GM10847 (cell line): ENCODE results near the gene GASK1B.

Experiments
- POLR2A ChIP-seq: IDR thresholded peaks from 2 replicates; pipeline ENCODE4 v1.6.1; 2011; ENCODE audit not compliant: insufficient read length; ENCODE audit errors: extremely low read depth

The GASK1B gene

DNA sequence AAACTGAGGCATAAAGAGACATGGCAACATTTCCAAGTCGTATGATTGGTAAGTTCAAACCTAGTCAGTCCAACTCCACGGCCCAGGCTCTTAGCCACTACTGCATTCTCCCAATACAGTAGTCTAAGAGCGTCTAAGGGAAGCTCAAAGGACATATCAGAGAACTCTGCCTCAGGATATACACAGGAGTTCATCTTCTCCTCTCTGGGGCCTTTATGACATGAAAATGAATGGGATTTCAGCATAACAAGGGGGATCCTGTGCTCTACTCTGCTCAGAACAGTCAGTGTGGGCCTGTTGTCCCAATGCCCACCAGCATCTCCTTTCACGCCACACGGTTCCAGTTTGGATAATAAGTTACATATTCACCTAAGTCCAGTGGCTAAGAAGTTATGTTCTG lies 4.2 kb downstream of the GASK1B start:
- TF ChIP-seq POLR2A: no peak

GRCh38 chr4:158166701-158167100 lies 6.1 kb downstream of the GASK1B start:
- TF ChIP-seq POLR2A: no peak

GRCh38 chr4:158164768-158165213 lies 8.0 kb downstream of the GASK1B start:
- no peak for TF ChIP-seq POLR2A

DNA sequence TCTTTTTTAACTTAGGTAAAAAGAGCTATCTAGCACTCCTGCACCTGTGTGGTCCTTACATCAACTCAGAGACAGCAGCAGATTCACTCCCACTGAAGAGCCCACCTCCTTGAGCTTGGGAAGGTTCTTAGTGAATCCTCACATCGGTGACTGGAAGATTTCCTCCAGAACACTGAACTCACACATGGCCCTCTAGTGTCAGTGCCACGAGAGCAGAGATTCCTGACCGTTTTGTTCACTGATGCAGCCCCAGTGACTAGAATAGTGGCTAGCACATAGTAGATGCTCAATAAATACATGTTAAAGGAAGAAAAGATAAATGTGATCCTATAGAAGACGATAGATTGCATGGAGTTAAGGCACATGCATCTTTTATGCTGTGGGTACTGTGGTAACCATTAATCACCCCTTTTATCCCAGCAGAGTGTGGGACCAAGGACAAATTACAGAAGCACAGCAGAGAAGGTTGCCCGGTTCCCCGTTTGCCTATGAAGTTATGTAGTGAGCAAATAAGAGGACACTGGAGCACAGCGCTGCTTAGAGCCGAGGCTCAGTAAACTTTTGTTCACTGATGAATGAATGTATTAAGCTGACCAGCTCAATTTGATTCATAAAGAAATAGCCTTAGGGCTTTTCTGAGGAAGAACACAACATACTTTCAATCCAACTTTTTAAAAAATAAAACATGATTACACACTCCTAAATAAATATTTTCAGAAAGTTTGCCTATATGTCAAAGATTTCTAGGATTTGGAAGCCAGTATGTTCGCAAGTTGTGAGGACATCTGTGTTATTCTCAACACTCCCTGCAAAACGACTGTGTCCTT lies 8.7 kb downstream of the GASK1B start:
- no peak for TF ChIP-seq POLR2A

DNA sequence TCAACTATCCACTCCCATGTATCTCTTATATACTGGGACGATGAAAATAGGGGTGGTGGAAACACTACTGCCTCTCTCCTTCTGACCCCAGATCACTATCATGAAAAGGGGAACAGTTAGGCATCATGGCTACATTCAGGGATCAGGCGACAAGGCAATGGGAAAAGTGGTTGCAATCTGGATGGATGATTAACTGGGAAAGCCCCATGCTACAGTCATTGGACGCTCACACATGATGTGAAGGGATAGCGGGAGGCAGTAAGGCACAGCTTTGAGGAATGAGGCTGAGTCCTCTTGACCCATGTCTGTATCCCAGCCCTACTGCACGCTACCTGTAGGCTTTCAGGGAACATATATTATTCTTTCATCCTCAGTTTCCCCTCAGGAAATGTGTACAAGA lies 10.2 kb downstream of the GASK1B start:
- no peak for TF ChIP-seq POLR2A

DNA sequence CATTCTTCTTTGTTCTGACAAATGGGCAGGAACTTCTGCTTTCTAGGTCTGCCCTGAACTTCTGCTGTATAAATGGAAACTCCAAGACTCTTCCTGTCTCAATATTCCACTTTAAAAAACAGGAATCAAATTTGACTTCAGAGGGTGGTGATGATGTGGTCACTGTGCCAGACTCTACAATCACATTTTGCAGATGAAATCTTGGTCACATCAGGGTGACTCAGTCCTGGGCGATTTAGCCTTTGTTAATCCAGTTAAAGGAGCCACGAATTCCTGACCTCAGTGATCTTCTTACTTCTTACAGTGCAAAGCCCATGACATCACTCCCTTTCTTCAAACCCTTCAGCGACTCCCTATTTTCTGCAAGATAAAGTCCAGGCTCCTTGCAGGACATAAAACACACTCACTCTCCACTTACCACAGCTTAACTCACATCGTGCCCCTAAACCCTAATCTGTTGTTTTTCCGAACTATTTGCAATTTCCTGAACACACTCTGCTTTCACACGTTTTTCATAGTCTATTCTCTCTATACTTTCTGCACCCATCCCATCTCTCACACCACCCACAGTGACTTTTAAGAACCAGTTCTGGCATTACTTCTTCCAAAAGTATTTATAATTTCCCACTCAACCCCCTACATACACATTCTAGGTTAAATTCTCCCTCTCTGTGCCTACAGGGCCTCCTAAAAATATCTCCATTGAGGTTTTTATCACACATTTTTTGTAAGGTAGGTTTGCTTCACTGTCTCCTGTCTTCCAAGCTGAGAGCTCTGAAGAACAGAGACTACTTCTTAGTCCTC lies 11.1 kb downstream of the GASK1B start:
- TF ChIP-seq POLR2A: no peak

DNA sequence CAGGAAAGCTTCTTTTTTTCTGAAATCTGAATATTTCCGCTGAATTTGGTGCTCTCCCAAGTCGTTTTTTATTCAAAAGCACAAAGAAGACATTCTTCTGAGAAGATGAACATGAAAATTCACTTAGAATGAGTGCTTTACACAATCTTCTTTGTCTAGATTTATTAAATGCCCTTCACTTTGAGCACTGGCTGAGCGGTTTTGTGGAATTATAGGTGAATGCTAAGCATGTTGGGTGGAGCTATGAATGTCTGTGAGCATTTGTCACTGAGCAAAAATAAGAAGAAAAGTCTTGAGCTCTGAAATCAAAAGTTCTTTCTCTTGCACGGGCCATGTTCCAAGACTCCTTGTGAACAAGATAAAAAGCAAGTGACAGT lies 13.1 kb downstream of the GASK1B start:
- TF ChIP-seq POLR2A: no peak

- no peak for TF ChIP-seq POLR2A
Observed at GRCh38 chr4:158159054-158159717, 13.6 kb downstream of the GASK1B start.

GRCh38 chr4:158157412-158157811 lies 15.4 kb downstream of the GASK1B start:
- no peak for TF ChIP-seq POLR2A

DNA sequence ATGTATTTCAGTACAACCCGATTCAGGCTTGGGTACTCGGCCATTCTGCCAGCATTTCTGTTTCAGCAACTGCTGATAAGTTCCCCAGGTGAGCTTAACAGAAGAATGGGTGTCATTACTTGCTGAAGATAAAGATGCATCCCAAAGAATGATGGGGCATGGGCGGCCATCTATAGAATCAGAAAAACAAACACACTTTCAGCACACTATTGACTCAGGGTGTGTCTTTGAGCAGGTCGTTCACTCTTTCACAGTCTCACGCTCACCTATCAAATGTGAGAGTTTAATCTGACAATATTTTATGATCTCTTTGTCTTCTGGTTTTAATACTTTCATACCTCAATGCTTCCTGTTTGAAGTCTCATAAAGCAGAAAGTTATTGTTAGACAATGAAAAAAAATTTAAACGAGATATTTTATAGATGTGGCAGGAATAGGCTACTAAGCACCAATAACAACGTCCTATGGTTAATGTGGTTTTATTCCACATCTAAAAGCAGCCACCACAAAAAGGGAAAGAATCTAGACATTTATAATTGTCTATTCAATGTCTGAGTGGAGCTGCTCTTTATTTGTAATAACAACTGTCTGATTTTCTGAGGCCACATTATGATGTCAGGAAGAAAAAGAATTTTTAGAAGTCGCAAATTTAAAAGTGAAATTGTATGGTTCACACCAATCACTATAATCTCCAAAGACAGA lies 17.0 kb downstream of the GASK1B start:
- TF ChIP-seq POLR2A: no peak

GRCh38 chr4:158147151-158147550 lies 25.7 kb downstream of the GASK1B start:
- TF ChIP-seq POLR2A: no peak

- TF ChIP-seq POLR2A: no peak
Observed at GRCh38 chr4:158146736-158147135, 26.1 kb downstream of the GASK1B start.

GRCh38 chr4:158139086-158139485 lies 33.7 kb downstream of the GASK1B start:
- no peak for TF ChIP-seq POLR2A

DNA sequence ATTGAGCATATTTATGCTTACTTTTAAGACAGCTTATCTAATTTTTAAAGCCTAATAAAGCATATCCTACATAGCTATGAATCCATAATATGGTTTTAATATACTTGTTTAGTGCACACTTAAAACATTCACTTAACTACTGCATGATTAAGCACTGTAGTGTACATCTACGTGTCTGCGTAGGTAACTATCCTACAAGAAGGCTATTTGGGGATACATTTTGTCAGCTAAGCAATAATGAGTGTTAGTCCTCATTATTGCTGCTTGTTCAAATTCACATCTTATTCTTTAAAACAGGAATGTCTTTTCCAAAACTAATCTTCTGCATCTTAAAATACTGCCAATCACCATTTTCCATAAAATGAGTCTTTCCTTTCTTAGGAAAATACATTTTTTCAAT lies 38.6 kb downstream of the GASK1B start:
- no peak for TF ChIP-seq POLR2A

DNA sequence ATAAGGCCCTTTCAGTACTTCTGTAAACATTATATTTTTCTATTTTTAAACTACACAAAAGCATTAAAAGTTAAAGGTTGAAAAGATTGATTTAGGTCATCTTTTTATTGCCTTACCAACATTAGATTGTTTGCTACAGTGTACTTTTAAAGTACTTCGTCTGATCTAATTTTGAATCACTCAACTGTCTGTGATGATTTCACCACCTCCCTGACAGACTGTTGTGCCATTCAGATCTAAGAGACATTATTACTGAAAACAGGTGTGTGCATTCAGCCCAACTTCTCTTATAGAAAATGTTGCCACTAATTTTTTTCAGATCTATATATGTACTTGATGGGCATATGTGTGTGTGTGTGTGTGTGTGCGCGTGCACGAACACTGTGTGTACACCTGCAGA lies 39.3 kb downstream of the GASK1B start:
- TF ChIP-seq POLR2A: no peak
